Amygdala (tissue), 56 donors: ENCODE data around the gene HTR2A.
"Not testable (repeated sequence)": the region's sequence is repeated elsewhere in the genome, so short reads cannot be mapped to it uniquely, and the experiment has no call there.

Source experiments
- DNase-seq, 56 donors: peaks; one replicate each; lab custom pipeline; 2025; lab: John Stamatoyannopoulos, UW

Gene HTR2A

DNA sequence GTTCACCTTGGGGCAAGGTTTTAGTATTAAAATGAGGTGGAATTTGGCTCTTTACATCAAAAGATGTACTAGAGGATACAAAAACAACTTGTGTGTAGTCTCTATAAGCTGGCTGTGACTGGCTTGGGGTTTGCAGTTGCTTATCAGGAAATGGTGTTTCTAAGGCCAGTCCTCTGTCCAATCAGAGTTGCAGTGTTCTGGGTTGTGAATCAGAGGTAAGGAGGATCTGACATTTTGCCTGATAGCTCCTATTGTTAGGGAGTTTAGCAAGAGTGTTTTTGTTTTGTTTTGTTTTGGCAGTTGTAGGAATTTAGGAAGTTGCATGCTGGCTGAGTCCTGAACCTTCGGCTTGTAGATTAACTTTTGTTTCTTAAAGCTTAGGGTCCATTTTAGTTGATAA lies 79.8 kb downstream of the HTR2A start:
- no peak for DNase-seq

DNA sequence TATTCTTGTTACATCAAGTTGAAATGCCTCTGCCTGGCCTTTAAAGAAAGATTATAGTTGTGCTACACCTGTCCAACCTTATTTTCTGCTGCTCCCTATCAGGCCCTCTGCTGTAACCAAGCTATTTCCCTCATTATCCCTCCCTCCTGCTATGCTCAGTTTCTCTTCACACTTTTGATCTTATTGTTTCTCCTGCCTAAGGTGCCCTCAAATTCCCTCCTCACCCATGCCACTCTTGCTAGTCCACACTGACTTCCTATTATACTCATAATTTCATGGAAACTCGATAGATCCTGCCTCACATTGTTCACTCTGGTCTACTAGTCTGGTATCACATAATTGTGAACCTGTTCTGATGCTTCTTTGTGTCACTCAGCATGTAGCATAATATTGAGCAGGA lies 80.5 kb downstream of the HTR2A start:
- DNase-seq, result no peak

DNA sequence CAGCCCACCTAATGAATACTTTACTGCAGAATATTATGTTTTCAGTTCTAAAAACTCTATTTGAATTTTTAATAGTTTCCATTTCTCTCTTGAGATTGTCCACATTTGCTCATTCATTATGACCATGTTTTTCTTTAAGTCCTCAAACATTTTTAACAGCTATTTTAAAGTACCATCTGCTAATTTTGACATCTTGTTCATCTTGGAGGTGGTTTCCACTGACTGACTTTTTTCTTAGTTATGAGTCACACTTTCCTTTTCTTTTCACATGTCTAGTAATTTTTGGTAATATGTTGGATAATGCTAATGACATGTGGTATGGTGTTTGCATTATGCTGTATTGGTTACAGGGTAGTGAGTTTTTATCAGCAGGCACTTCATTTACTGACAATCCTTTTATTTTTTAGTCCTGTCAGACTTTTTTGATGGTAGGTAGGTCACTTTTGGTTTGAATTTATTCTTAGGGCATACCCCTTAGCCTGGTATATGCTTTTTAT lies 84.5 kb downstream of the HTR2A start:
- no peak for DNase-seq

DNA sequence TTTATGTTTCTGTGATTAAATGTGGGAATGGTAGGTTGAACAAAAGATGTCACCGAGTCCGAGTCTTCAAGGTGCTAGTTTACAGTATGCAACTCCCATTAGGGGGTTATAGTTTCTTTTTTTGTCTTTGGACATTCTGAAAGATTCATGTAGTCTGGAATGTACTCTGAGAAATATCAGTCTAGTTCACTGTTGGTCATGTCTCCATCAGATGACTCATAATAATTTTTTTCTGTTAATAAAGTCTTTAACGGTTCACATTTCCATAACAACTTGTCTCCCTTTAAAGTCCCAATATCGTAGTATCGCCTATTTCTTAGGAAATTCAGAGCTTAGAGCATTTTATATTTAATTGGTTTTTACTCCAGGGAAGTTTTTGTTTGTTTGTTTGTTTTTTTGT lies 86.4 kb downstream of the HTR2A start:
- DNase-seq, result no peak

DNA sequence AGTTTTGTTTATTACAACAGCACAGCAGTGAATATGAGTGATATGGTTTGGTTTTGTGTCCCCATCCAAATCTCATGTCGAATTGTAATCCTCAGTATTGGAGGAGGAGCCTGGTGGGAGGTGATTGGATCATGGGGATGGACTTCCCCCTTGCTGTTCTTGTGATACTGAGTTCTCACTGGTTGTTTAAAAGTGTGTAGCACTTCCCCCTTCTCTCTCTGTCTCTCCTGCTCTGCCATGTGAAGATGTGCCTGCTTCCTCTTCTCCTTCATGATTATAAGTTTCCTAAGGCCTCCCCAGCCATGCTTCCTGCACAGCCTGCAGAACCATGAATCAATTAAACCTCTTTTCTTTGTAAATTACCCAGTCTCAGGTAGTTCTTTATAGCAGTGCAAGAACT lies 91.9 kb downstream of the HTR2A start:
- DNase-seq, result not testable (repeated sequence)

DNA sequence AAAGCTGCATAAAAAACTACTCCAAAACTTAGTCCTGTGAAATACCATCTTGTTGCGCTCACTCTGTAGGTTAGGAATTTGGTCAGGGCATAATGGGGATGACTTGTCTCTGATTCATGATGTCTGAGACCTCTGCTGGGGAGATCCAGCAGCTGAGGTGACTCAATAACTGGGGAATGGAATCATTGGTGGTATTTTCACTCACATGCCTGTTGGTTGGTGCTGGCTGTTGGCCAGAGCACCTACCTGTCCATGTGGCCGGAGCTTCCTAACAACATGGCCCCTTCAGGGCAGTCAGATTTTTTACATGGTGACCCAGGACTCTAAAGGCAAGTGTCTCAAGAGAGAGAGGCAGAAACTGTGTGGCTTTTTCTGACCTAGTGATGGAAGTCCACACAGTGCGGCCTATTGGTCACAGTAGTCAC lies 92.5 kb downstream of the HTR2A start:
- DNase-seq, result no peak

DNA sequence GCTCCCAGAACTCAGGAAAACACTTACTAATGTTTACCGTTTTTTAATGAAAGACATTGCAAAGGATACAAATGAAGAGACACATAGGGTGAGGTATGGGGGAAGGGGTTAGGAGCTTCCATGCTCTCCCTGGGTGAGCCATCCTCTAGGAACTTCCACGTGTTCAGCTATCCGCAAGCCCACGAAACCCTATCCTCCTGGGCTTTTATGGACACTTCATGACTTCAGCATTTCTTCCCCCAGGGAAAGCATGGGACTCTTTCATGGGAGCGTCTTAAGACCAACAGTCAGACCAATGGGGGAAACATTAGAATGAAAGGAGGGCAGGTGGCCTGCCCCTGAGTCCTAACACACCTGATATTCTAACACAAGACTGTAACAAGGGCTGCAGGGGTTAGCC lies 93.3 kb downstream of the HTR2A start:
- DNase-seq, result no peak

DNA sequence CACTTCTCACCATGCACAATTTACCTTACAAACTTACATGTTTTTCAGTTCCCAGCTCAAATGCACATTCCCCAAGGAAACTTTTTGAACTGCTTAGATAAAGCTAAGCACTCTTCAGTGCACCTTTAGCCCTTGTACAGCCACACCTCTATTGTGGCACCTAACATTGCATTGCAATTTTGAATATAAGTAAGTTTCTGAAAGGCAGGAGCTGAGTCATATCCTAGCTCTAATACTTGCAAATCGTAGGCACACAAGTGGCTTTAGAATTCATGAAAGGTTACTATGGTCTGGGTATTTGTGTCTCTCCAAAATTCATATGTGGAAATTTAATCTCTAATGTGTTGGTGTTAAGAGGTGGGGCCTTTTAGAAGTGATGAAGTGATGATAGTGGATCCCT lies 95.0 kb downstream of the HTR2A start:
- DNase-seq, result no peak

DNA sequence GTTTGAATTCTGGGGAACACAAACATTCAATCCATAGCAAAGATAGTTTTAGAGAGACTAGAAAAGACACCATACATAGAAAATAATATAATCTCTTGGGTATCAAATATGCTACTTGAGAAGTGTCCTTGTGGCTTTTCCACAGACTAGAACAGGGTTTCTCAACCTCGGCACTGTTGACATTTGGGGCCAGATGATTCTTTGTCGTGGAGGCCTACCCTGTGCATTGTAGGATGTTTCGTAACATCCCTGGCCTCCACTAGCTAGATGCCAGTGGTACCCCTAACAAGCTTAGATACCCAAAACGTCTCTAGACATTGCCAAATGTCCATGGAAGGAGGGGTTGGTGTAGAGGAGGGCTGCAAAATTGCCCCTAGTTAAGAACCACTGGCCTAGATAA lies 97.7 kb downstream of the HTR2A start:
- no peak for DNase-seq

DNA sequence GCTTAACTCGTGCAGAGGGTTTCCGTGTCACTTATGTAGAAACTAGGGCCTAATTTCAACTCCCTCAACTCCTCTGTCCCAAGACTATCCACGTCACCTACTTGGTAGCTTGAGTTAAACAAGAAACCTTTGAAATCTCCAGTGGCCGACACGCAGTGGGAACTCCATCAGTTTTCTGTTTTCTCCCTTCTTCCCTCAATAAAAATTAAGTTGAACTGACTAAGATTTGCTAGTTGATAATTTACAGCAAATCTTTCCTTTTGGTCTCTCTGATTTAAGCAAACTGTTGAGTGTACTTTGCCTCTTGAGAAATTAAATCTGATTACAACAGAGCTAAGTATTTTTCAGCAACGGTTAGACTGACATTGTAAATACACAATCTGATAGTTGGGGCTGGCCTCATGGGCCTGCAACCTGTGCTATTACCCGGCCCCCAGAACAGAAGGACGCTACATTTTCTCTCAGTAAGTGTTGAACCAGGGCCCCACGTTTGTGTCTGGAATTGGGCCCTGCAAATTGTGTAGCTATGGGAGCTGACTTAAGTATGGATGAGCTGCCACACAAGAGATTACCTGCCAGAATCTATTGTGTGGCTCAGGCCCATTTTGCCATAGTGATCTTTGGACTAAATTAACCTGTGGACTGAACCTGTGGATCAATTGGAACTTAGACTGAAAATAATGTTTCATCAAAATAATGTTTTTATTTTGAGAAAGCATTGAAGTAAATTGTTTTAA lies 99.2 kb downstream of the HTR2A start:
- DNase-seq, result no peak

DNA sequence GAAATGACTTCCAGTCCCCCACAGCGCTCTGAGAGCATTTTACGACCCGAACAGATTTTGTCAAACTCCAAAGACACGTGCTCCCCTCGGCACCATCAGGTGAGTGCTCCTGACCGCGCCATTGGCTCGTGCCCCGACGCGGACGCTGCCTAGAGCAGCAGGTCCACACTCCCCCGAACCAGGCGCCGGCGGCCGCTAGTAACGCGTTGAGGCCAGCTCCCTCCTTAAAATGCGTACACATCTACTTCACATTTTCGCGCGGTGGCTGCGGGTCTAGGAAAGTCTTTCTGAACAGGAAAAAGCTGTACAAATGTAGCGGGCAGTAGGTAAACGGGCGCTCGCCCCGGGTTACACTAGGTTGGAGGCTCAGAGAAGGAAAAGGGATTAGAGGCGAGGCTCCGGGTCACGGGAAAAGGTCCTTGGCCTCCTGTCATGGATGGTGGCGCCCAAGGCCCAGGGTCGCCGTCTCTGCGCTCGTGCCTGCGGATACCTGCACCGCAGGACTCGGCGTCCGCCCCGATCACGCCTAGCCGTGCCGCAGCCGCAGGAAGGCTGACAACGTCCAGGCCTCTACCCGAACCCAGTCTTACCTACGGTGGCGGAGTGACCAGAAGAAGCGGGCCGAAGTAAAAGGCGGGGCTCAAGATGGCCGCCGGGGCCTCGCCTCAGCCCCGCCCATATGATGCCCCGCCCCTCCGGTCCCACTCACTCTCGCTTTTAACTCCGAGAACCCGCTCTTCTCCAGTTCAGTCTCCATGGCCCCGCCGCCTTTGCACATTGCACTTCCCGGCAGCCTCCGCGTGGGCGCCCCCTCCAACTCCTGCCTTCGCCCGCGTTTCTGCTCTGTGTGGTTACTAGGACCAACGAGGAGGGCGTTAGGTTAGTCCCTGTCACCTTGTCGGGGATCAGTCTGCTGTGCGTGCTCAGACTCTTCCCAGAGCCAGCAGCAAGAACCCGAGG lies 100.1 kb downstream of the HTR2A start, which contains the start of gene ESD:
Gene ESD (minus strand): TSS at position 647 of the 960 bp plus-strand sequence. CDS start 5,748 bp downstream, outside the sequence.
- peak in 55 of 56 donors; percentile 34 to 91 (median 81) for DNase-seq

DNA sequence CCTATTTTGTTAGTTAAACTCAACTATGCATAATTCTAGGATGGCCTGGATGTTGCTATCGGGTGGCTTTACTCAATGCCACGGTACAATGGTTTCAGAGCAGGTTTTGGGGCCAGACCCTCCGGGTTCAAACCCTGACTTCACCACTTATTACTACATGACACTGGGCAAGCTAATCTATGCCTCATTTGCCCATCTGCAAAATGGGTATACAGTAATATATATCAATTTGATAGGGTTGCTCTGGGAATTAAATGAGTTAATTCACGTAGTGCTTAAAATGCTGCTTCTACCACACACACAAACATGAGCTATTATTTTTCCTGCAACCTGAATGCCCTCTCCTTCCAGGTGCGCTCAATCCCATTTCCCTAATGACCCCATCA lies 100.7 kb downstream of the HTR2A start:
- no peak for DNase-seq

DNA sequence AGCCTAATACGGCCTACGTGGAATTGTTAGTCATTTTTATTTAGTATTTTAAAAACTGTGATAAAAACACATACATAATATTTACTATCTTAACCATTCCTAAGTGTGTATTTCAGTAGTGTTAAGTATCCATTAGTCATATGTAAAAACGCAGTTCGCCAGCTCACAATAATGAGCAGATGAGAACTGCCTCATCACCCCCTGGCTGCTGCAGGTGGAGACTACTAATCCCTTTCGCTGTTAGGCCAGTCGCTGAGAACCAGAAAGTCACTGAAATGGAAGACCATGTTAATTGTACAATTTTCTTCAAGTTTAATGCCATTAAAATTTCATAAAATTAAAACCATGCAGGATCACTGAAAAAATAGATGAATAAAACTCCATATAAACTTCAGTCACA lies 101.5 kb downstream of the HTR2A start:
- DNase-seq, result peak in 1 of 56 donors; percentile 1

DNA sequence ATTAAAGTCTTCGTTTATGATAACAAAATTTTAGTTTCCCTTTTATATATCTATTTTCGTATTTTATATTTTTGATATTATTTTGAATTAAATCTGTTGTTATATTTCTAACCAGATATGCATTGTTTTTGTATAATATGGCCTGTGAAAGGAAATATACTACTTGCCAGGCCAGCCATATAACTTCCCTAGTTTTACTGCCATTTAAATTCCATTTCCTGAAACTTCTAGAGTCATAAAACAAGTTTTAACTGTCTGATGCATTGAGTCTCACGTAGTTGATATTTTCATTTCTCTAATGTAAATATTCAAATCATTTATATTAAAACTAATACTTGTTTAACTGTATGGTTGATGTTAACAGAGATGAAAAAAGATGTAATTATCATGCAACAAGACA lies 113.3 kb downstream of the HTR2A start:
- no peak for DNase-seq

DNA sequence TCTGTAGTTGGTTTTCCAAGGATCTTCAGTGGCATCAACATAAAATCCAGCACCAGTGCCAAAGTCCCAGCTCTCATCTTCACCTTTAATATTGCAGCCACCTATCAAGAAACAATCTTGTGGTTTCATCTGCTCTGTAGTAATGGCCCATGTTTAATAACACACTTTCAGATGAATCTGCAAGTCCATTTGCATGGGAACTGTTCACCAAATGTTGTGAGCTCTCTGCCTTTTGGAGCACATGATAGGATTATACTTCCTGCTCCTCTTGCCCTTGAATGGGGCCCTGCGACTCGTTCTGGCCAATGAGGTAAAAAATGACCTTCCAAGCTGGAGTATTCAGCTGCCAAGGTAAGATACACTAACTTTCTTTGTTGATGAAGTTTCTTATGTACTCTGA lies 114.2 kb downstream of the HTR2A start:
- no peak for DNase-seq

DNA sequence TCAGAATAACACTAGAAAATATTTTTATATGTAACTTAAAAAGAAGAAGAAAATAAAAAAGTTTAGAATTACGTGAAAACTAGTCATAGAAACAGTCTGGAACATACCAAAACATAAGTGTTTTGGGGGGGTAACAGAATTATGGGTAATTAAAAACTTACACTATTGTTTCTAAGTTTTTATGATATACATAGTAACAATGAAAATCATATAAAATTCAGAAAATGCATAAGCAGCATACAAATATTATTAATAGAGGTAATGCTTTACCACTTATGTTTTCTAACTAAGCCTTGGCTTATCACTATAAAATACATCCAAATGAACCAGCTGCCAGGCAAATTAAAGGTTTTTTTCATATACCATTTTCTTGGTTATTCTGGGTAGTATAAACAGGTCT lies 114.8 kb downstream of the HTR2A start:
- DNase-seq, result no peak
